Tibial artery (tissue), 4 donors: ENCODE measurements around the gene MEIS1.

Experiments used
- DNase-seq, 2 donors: peaks; one replicate each; pipeline ENCODE4 v3.0.0-alpha.2; 2019
- H3K27ac ChIP-seq, 2 donors: fragments of 200-600 bp; sonication (generic) in 1 of 2; 1 replicate in 1 of 2; 2 replicates in 1 of 2; pipeline ENCODE4 v1.5.1; 2018 to 2019; ENCODE audit warnings: mild to moderate bottlenecking in 1 of 2
- H3K27me3 ChIP-seq, 2 donors: fragments of 200-600 bp; sonication (generic) in 1 of 2; one replicate each; pipeline versions ENCODE4 v1.5.1 to v1.6.0; 2016 to 2019
- H3K36me3 ChIP-seq, 3 donors: fragments of 200-600 bp; sonication (generic) in 2 of 3; one replicate each; pipeline ENCODE4 v1.5.1; 2016 to 2019; ENCODE audit warnings: mild to moderate bottlenecking in 2 of 3
- H3K4me1 ChIP-seq, 4 donors: fragments of 200-600 bp; sonication (generic) in 2 of 4; 1 replicate in 3 of 4; 2 replicates in 1 of 4; pipeline ENCODE4 v1.5.1; 2016 to 2019
- H3K4me3 ChIP-seq, 2 donors: fragments of 200-600 bp; sonication (generic) in 1 of 2; 1 replicate in 1 of 2; 2 replicates in 1 of 2; pipeline ENCODE4 v1.5.1; 2018 to 2019; ENCODE audit warnings: mild to moderate bottlenecking in 2 of 2
- H3K9me3 ChIP-seq, 3 donors: fragments of 200-600 bp; sonication (generic) in 1 of 3; one replicate each; pipeline ENCODE4 v1.5.1; 2016 to 2019
- CTCF ChIP-seq, 2 experiments: fragments of 200-600 bp in 1 of 2; fragments of 450-650 bp in 1 of 2; IDR thresholded peaks; one replicate each; pipeline ENCODE4 v1.5.1; 2017 to 2019; ENCODE audit warnings: antibody characterized with exemption in 2 of 2, mild to moderate bottlenecking in 1 of 2, moderate library complexity in 1 of 2
- intact Hi-C: fragments of 100-400 bp; cut with DNase I; formaldehyde crosslinking; loops from one replicate; pipeline ENCODE4 v1.15.0; 2023; ENCODE audit warnings: low total_unique reads

MEIS1 gene

GRCh38 chr2:66443979-66444861 is 9.3 kb downstream of the MEIS1 start:
- intact Hi-C loops, result no loop called here
- TF ChIP-seq CTCF (IDR thresholded peaks at IDR 0.05), result no peak
- Histone ChIP-seq H3K4me3 (peak overlapping the region; percentile 25 to 48), H3K4me1 (peaks cover 0 to 27% (median 7%) of the 10 kb centered on the region in 4 donors), H3K36me3 (peaks cover 5 to 36% (median 9%) of the 10 kb centered on the region in 3 donors), H3K27me3 (no peaks in the 10 kb centered on the region), H3K27ac (peak overlapping the region; percentile 21 to 77), H3K9me3 (no peaks in the 10 kb centered on the region)
- no peak for DNase-seq

- H3K4me3 ChIP-seq, result peak overlapping the region; percentile 31 to 48
- no peak for DNase-seq
- peak overlapping the region; percentile 62 to 77 for H3K27ac ChIP-seq
- H3K27me3 ChIP-seq, result no peaks in the 10 kb centered on the region
- peaks cover 0 to 31% (median 7%) of the 10 kb centered on the region in 4 donors for H3K4me1 ChIP-seq
- H3K9me3 ChIP-seq, result no peaks in the 10 kb centered on the region
- TF ChIP-seq CTCF (IDR thresholded peaks at IDR 0.05), result no peak
- H3K36me3 ChIP-seq, result peaks cover 5 to 36% (median 9%) of the 10 kb centered on the region in 3 donors
- intact Hi-C loops, result no loop called here
Observed at GRCh38 chr2:66445076-66445924, 10.4 kb downstream of the MEIS1 start.

- H3K9me3 ChIP-seq, result no peaks in the 10 kb centered on the region
- intact Hi-C loops, result no loop called here
- peak overlapping the region; percentile 62 to 77 for H3K27ac ChIP-seq
- no peaks in the 10 kb centered on the region for H3K27me3 ChIP-seq
- H3K36me3 ChIP-seq, result peaks cover 5 to 34% (median 9%) of the 10 kb centered on the region in 3 donors
- peak overlapping the region; percentile 31 to 48 for H3K4me3 ChIP-seq
- TF ChIP-seq CTCF (IDR thresholded peaks at IDR 0.05), result peak in 1 of 2 experiments; percentile 4
- peaks cover 0 to 26% (median 3%) of the 10 kb centered on the region in 4 donors for H3K4me1 ChIP-seq
- no peak for DNase-seq
Observed at GRCh38 chr2:66445925-66446871, 11.3 kb downstream of the MEIS1 start.

GRCh38 chr2:66446941-66447340 is 12.0 kb downstream of the MEIS1 start:
- Histone ChIP-seq H3K36me3 (peaks cover 5 to 28% (median 9%) of the 10 kb centered on the region in 3 donors), H3K4me1 (peaks cover 0 to 21% (median 0%) of the 10 kb centered on the region in 4 donors), H3K4me3 (peak overlapping the region; percentile 31 to 48), H3K27me3 (no peaks in the 10 kb centered on the region), H3K9me3 (no peaks in the 10 kb centered on the region), H3K27ac (peak overlapping the region; percentile 62 to 77)
- no peak for DNase-seq
- intact Hi-C loops, result no loop called here
- TF ChIP-seq CTCF (IDR thresholded peaks at IDR 0.05), result no peak

GRCh38 chr2:66447677-66448076 is 12.8 kb downstream of the MEIS1 start:
- H3K27me3 ChIP-seq, result no peaks in the 10 kb centered on the region
- intact Hi-C loops, result no loop called here
- TF ChIP-seq CTCF (IDR thresholded peaks at IDR 0.05), result no peak
- H3K9me3 ChIP-seq, result no peaks in the 10 kb centered on the region
- H3K36me3 ChIP-seq, result peaks cover 5 to 28% (median 9%) of the 10 kb centered on the region in 3 donors
- no peak overlapping the region for H3K27ac ChIP-seq
- H3K4me3 ChIP-seq, result no peak overlapping the region
- no peak for DNase-seq
- peaks cover 0 to 21% (median 2%) of the 10 kb centered on the region in 4 donors for H3K4me1 ChIP-seq
